Stimulated activated CD8-positive, alpha-beta memory T cell treated with anti-CD3 and anti-CD28 coated beads, Interleukin-7, amount 100 ng/mL, for 48 hours (primary cell): ENCODE measurements around the gene BAIAP2L2.
"Not testable (repeated sequence)": the region's sequence is repeated elsewhere in the genome, so short reads cannot be mapped to it uniquely, and the experiment has no call there.

Experiments
- DNase-seq, 2 donors: peaks; one replicate each; pipeline ENCODE4 v3.0.0-alpha.2; 2020; ENCODE audit warnings: low read depth in 1 of 2; ENCODE audit errors: extremely low read depth in 1 of 2

The BAIAP2L2 gene

DNA sequence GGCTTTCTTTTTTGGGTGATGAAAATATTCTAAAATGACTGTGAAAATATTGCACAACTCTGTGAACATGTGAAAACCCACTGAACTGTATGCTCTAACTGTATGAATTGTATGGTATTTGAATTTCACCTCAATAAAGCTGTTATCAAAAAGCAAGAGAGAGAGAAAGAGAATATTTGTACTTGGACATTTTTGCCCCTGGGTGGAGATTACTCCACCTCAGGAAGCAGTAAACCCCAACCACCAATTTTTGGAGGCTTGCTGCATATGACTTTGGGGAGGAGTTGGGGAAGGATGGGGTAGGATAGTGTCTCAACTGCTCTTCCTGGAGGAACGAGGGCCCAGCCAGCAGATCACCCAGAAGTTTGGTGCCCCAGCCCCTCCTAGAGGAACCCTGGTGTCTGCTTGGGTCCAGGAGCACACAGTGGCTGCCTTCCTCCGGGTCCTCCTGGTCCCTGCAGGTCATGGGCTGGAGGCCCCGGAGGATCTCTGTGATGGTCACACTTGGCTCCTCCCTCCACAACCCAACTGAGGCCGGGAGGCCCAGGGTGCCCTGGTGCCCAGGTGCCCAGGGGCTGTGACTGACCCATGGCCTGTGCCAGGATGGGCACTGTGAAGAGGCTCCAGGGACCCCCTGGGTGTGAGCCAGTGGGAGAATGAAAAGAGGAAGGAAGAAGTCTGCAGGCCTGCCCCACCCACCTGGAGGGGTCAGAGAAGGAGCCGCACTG lies 68.6 kb downstream of the BAIAP2L2 start:
- DNase-seq: no peak

GRCh38 chr22:38040953-38041759 lies 69.3 kb downstream of the BAIAP2L2 start:
- no peak for DNase-seq

- DNase-seq: no peak
Observed at GRCh38 chr22:38038890-38039812, 71.3 kb downstream of the BAIAP2L2 start.

- no peak for DNase-seq
Observed at GRCh38 chr22:38038426-38038825, 72.1 kb downstream of the BAIAP2L2 start.

DNA sequence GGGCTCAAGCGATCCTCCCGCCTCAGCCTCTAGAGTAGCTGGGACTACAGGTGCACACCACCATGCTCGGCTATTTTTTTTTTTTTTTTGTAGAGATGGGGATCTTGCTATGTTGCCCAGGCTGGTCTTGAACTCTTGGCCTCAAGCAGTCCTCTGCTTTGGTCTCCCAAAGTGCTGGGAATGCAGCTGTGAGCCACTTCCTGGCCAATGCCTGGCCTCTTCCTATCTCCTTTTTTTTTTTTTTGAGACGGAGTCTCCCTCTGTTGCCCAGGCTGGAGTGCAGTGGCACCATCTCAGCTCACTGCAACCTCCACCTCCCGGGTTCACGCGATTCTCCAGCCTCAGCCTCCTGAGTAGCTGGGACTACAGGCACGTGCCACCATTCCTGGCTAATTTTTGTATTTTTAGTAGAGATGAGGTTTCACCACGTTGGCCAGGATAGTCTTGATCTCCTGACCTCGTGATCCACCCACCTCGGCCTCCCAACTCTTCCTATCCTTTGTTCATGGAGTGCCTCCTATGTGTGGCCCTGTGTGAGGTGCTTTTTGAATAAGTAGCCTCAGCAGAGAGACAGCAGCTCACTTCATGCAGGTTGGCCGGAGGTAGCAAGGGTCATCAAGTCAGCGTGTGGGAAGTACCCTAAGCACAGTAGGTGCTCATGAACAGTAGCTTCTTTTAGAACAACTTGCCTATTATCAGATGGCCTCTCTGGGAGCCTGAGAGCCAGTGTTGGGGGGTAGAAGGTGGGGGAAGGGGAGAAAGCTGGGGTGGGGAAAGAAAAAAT lies 72.9 kb downstream of the BAIAP2L2 start:
- DNase-seq: not testable (repeated sequence)

- DNase-seq: no peak
Observed at GRCh38 chr22:38036392-38037062, 74.0 kb downstream of the BAIAP2L2 start.

DNA sequence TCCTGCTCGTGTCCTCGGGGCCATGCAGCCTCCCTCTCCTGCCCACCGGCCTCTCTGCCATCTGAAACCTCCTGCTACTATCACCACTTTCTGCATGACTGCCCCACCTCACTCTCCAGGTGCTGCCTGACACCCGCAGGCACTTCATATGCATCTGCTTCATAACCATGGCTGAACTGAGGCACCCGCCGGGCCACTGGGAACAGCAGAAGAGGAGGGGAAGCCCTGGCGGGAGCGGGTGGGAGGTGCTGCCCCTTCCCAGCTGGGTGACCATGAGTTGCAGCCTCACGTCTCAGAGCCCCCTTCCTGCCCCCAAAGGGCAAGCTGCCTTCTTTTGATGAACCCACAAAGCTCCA lies 75.0 kb downstream of the BAIAP2L2 start:
- DNase-seq: no peak
